GM19372 (cell line): ENCODE results near the gene CSMD2.

Source experiments
- ATAC-seq: cut with Tn5 transposase; IDR thresholded peaks from one replicate; pipeline ENCODE4 v1.9.1; 2021; ENCODE audit warnings: mild to moderate bottlenecking, low read depth, moderate library complexity; ENCODE audit not compliant: unreplicated experiment

CSMD2 gene

GRCh38 chr1:33925586-33925985 is 239.4 kb downstream of the CSMD2 start:
- ATAC-seq, result no peak

DNA sequence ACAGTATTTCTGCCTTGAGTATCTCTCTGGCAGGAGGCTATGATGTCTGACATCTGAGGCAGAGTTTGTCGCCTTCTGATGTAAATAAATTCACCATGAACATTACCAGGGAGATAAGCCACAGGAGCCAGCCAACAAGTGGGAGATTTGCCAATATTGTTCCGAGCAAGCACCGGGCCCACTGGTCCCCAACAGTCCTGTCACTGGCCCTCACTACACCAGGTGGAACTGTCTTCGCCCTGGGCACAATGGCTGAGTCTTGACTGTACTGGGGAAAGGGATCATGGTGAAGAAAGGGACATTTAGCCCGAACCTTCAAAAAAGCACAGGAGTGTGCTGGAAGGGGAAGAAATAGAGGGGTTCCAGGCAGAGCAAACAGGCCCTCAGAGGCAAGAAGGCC is 243.7 kb downstream of the CSMD2 start:
- no peak for ATAC-seq

DNA sequence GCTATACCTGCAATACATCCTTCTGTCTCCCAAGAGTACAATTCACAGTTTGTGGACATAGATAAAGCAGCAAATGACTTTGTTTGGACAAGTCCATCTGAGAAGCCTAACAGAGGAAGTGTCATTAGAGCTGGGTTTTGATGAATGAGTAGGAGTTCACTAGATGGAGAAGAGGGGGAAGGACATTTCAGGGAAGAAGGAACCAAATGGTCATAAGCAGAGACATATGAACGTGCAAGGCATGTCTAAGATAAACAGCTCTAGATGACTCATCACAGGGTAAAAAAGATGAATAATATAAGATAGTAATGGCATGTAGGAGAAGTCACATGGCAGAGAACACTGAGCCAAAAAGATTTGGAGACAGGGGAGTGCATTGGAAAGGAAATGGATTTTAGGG is 246.7 kb downstream of the CSMD2 start:
- ATAC-seq, result no peak

DNA sequence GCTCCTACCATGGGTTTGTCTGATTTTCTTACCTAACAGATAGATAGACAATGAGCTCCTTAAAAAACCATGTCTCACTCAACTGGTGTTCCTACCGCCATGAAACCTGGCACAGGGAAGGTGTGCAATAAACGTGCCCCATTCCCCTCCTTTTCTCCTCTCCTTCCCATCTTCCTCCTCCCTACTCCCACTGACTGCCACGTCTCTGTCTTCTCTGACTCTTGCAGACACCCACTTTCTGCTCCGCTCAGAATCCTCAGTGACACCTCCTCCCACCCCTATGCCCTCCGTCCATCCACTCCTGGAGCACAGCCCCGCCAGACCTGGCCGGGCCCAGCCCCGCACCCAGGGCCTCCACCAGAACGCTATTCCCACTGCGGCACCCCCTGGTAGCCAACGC is 248.2 kb downstream of the CSMD2 start:
- ATAC-seq, result no peak

DNA sequence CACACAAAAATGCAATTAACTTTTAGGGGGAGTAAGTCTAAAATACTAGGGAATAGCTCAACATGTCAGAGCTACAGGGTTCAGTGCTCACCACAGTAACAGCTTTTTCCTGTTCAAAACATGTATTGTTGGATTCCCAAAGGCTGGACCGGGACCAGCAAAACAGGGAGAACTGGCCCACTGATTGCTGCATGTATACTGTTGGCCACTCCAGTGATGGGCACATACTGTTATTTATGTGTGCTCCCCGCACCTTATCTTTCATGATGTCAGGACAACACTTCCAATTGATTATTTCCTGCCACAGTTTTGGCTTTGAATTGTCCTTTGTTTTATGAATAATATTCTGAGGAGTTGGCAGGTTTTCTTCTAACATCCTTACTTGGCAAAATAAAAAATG is 250.5 kb downstream of the CSMD2 start:
- ATAC-seq, result no peak

DNA sequence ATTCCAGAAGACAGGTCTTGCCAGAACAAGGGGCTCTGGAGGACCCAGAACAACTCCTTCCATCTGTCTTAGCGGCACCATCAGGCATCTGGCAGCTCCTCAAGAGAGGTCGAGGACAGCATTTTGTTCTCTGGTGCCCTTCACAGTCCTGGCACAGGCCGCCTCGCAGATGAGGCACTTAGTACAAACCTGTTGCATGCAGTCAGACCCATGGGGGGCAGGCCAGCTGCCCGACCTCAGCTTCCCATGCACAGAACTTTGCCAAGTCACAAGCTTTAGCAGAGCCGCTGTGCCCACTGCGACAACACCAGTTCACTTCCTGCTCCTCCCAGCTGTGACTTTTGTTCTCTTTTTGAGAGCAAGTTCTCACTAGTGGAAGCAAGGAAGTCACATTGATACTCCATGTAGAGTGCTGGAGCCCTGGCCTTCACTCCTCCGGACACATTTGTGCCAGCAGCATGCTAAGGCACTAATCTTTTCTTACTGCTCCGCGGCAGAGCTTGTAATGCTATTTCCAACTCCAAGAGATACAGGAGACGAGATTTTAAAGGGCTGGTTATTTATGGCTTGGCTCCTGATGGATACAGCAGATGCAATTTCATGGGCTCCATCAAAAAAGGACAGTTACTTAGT is 256.6 kb downstream of the CSMD2 start:
- ATAC-seq, result no peak

DNA sequence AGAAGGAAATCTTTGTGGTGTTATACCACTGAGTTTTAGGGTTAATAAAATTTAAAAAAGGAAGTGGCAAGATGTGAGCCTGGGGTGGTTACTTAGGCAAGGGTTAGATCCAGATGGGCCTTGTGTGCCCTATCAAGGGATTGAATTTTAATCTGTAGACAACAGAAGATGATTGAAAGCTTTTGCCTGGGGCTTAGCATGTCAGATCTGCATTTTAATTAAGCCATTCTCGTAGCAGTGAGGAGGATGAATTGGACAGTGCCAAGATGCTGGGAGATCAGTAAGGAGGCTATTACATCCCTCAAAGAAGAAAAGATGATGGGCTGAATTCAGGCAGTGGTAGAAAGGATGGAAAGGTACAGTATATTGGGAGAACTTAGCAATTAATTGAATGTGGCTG is 258.9 kb downstream of the CSMD2 start:
- ATAC-seq, result no peak

GRCh38 chr1:33905241-33905640 is 259.8 kb downstream of the CSMD2 start:
- no peak for ATAC-seq

DNA sequence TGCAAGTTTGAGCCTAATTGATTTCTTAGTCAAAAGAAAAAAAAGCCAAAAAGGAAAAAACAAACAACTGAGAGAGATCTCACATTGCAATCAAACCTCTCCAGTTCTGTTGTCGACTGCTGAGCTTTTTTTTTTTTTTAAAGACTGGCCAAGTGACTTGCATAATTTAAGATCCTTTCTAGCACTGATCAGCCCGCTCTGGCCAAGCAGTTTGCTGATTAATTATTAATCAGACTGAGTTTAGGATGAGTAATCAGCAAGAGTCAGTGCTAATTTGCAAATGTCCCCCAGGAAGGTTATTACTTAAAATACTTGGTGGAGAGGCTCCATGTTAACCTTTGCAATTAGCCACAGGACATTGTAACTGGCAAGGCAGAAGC is 261.8 kb downstream of the CSMD2 start:
- ATAC-seq, result peak; percentile 66

DNA sequence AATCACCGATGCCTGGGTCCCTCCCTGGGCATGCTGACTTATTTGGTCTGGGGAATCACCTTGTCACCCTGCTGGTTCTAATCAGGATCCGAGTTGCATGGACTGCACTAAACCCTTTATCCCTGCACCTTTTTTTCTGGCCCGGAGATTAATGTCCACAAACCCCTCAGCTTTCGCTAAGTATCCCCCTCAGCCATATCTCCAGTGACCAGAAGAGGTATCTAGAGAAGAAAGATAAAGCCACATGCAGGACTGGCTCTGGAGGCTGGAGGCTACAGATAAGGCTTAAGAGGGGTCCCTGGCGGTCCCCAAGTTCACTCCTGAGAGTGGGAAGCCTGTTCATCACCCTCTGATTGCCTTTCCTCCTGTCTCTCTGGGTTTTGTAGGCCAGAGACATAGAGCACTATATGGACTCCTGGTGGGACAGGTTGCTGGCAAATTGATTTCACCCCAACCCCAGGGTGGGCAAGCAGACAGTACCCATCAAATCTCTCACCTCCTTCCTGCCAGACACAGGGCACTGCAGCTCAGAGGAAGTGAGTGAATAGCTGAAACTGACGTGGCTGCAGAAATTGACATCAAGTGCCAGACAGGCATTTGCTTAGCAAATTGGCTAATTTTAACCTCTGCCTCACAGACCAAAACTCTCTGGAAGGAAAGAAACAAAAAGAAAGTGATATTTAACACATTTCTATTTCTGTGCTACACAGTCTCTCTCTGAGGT is 262.4 kb downstream of the CSMD2 start:
- peak; percentile 82 for ATAC-seq

GRCh38 chr1:33899746-33900145 is 265.3 kb downstream of the CSMD2 start:
- no peak for ATAC-seq

- ATAC-seq, result no peak
These were observed 266.1 kb downstream of the CSMD2 start for GRCh38 chr1:33898881-33899280.

- no peak for ATAC-seq
These were observed 266.6 kb downstream of the CSMD2 start for GRCh38 chr1:33898406-33898805.

DNA sequence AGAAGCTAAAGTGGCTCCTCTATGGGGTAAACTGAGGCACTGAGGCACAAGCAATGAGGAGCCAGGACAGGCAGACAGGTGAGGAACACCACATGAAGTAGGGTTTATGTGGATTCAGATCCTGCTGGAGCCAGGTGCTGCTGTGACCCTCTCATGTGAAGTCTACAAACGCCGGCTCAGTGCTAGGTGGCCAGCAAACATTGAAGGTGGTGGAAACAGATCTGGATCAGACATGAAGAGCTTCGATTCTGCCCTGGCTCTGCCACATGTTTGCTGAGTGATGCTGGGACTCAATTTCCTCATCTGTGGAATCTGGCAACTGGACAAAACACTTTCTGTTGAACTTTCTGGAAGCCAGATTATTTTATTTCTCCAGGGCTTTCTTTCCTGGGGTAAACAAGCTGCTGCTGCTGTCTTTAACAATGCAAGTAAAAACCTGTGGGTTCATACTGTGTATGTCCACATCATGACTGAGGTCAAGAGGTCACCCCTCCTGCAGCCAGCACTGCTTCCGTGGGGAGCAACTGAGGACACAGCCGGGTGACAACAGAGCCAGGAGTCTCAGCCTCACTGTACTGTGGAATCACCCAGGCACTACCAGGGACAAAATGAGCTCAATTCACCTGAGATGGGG is 267.8 kb downstream of the CSMD2 start:
- no peak for ATAC-seq

DNA sequence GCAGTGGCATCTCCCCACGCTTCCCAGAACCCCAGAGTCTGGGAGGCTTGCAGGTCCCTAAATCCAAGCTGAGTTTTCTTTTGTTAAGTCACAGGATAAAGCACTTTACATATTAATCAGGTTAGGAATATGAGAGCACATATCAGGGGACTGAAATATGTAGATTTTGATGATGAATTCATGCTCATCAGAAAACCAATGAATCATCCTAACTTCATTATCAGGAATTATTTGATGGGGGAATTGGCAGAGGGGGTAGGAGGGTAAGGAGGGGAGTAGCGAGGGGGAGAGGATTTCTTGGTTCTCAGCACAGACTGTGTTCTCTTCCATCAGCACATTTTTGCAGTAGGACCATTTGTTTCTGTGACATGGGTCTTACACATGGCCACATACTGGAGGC is 269.1 kb downstream of the CSMD2 start:
- ATAC-seq, result no peak

DNA sequence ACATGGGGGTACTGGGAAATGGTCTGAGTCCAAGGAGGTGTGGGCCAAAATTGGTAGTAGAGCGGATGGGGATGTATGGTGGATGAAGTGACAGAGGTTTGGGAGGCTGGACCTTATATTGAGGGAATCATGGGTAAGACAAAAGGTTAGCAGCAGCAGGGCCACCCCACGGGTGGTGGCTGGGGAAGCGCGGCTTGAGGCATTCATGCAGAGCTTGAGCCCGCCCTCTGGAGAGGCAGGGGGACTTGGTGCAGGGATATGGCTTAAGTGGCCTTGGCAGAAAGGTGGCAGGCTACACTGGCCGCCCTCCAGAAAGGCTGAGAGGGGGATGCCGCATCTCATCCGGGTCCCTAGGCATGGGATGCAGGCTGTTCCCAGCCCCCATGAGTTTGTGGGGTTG is 269.6 kb downstream of the CSMD2 start:
- ATAC-seq, result no peak

GRCh38 chr1:33893147-33893830 is 271.7 kb downstream of the CSMD2 start:
- ATAC-seq, result no peak

DNA sequence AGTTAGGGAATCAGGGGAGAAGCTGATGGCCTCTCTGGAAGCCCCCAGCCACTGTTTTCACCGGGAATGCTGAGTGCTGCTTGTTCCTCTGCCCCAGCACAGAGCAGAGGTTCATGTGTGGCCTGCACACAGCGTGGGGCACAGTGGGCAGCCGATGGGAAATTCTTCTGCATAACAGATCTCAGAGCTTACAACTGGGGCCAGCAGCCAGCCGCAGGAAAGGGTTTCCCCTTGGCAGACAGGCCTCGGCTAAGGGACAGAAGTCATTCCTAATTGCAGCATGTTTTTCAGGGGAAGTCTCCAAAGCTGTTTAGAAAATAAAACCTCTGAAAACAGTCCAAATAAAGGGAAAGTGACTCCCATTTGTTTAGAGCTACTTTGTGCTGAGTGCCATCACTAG is 278.5 kb downstream of the CSMD2 start:
- no peak for ATAC-seq

GRCh38 chr1:33880305-33880704 is 284.7 kb downstream of the CSMD2 start:
- no peak for ATAC-seq

GRCh38 chr1:33878392-33878791 is 286.6 kb downstream of the CSMD2 start:
- no peak for ATAC-seq

GRCh38 chr1:33876970-33877650 is 287.9 kb downstream of the CSMD2 start:
- ATAC-seq, result no peak
